ENCODE results near the gene PHF2. TPM values are rescaled to one million over a fixed set of nuclear protein-coding genes. Genes with fewer than 3 reads are reported as not detected.

The PHF2 gene
- total and polyA plus RNA-seq, 2 of the 4 experiments (the other 2 are of a cell fraction), result 5.9 to 9.5 TPM

- H3K4ac ChIP-seq (ENCODE audit: low read depth, low read length), result no peak overlapping the region
- H3K36me3 ChIP-seq (ENCODE audit: control insufficient read depth, insufficient read depth, low read length), result no peaks in the 10 kb centered on the region
- H3K4me2 ChIP-seq (ENCODE audit: low read depth, low read length), result no peak overlapping the region
- H2BK15ac ChIP-seq (ENCODE audit: low read depth, low read length), result no peak overlapping the region
- no peak overlapping the region for H2AK5ac ChIP-seq (ENCODE audit: low read depth, low read length)
- H2AFZ ChIP-seq (replicated peaks; ENCODE audit: low read length, poor library complexity), result no peak overlapping the region
- no peak overlapping the region for H4K91ac ChIP-seq (ENCODE audit: insufficient read depth, low read depth, low read length)
- H3K23ac ChIP-seq (ENCODE audit: low read depth, low read length), result no peak overlapping the region
- ATAC-seq (ENCODE audit: low read depth) (no peak), DNase-seq (no peak)
- H3K56ac ChIP-seq (ENCODE audit: extremely low read depth, insufficient read depth, low read length), result no peak overlapping the region
- no peak overlapping the region for H3K18ac ChIP-seq (ENCODE audit: low read depth, low read length)
- CTCF ChIA-PET, result no interaction called here
- H2BK5ac ChIP-seq (ENCODE audit: low read depth, low read length, poor library complexity, severe bottlenecking), result no peak overlapping the region
- WGBS, 2 experiments (ENCODE audit: extremely low coverage in 2 of 2, insufficient read length in 1 of 2), result no CpG with 5 or more reads among the region's 2 CpGs
- peaks cover 39 to 65% of the 10 kb centered on the region in 2 experiments for H3K79me1 ChIP-seq (ENCODE audit: low read depth in 1 of 2, low read length in 2 of 2)
- peaks cover 62% of the 10 kb centered on the region for H4K20me1 ChIP-seq (ENCODE audit: insufficient read depth, low read length)
- no peaks in the 10 kb centered on the region for H3K27me3 ChIP-seq (ENCODE audit: control insufficient read depth, insufficient read depth, low read length)
- intact Hi-C loops (cut with micrococcal nuclease) (no loop called here), dilution Hi-C loops (cut with HindIII; ENCODE audit: low sequenced_read_pairs, unreplicated experiment) (no loop called here), in situ Hi-C loops (cut with MboI; ENCODE audit: low sequenced_read_pairs) (no loop called here)
- H3K27ac ChIP-seq (ENCODE audit: insufficient read depth, low read length), result no peak overlapping the region
- peaks cover 6% of the 10 kb centered on the region for H3K9me1 ChIP-seq (ENCODE audit: insufficient read depth, low read length)
- H3K14ac ChIP-seq (replicated peaks; ENCODE audit: low read depth, low read length), result no peak overlapping the region
- POLR2A ChIA-PET (ENCODE audit: unreplicated experiment), result no interaction called here
- no peak for TF ChIP-seq MXI1 (IDR thresholded peaks at IDR 0.05; ENCODE audit: borderline replicate concordance, low read depth, low read length)
- no peak for TF ChIP-seq BHLHE40 (IDR thresholded peaks at IDR 0.05; ENCODE audit: low read depth, low read length)
- TF ChIP-seq RCOR1 (IDR thresholded peaks at IDR 0.05; ENCODE audit: insufficient replicate concordance, low read length), result no peak
- H3K9ac ChIP-seq (ENCODE audit: low read depth, low read length), result no peak overlapping the region
- no peak overlapping the region for H4K5ac ChIP-seq (ENCODE audit: low read depth, low read length)
- H2AK9ac ChIP-seq (replicated peaks; ENCODE audit: low read depth, low read length, poor library complexity), result no peak overlapping the region
- no peak overlapping the region for H4K8ac ChIP-seq (ENCODE audit: low read depth in 2 of 2, low read length in 2 of 2)
- no TSS peak for BruUV-seq (replicated peaks)
- H3K9me3 ChIP-seq (ENCODE audit: control insufficient read depth, insufficient read depth, low read length), result peaks cover under 1% of the 10 kb centered on the region; the same call in 1 of the 2 replicates
- no peak overlapping the region for H2BK120ac ChIP-seq (ENCODE audit: low read depth, low read length)
- no peaks in the 10 kb centered on the region for H3K4me1 ChIP-seq (ENCODE audit: control insufficient read depth, insufficient read depth, low read length)
- H2BK20ac ChIP-seq (ENCODE audit: low read depth, low read length), result no peak overlapping the region
- H3K4me3 ChIP-seq (ENCODE audit: insufficient read depth, low read depth, low read length), result no peak overlapping the region
Measured at GRCh38 chr9:93622691-93623090, 46.3 kb downstream of the PHF2 start.
